AG09309 (cell line): ENCODE measurements around the gene FAM83C.

Experiments used
- DNase-seq: peaks from one replicate; pipeline ENCODE4 v3.0.0-alpha.2; 2010; ENCODE audit warnings: low read depth
- H3K4me3 ChIP-seq: 2 replicates; pipeline ENCODE4 v1.5.1; 2011; ENCODE audit warnings: mild to moderate bottlenecking, low read depth, low read length, moderate library complexity; ENCODE audit not compliant: control insufficient read depth
- CTCF ChIP-seq: IDR thresholded peaks from 2 replicates; pipeline ENCODE4 v1.5.1; 2011; ENCODE audit warnings: mild to moderate bottlenecking, low read depth, low read length, inconsistent platforms; ENCODE audit not compliant: insufficient read depth, control insufficient read depth; ENCODE audit errors: missing control alignments

FAM83C gene

GRCh38 chr20:35326740-35327073 is 34.5 kb upstream of the FAM83C start:
- DNase-seq: no peak
- TF ChIP-seq CTCF: no peak
- no peak overlapping the region for H3K4me3 ChIP-seq

- no peak for DNase-seq
- TF ChIP-seq CTCF: peak; percentile 13
- no peak overlapping the region for H3K4me3 ChIP-seq
These were observed 34.0 kb upstream of the FAM83C start for GRCh38 chr20:35326021-35326739.

GRCh38 chr20:35325401-35325800 is 33.2 kb upstream of the FAM83C start:
- no peak overlapping the region for H3K4me3 ChIP-seq
- no peak for TF ChIP-seq CTCF
- no peak for DNase-seq

GRCh38 chr20:35320396-35321126 is 28.3 kb upstream of the FAM83C start:
- no peak for DNase-seq
- H3K4me3 ChIP-seq: no peak overlapping the region
- no peak for TF ChIP-seq CTCF

GRCh38 chr20:35319871-35320197 is 27.6 kb upstream of the FAM83C start:
- no peak overlapping the region for H3K4me3 ChIP-seq
- no peak for DNase-seq
- no peak for TF ChIP-seq CTCF

- no peak for DNase-seq
- H3K4me3 ChIP-seq: no peak overlapping the region
- TF ChIP-seq CTCF: no peak
These were observed 27.1 kb upstream of the FAM83C start for GRCh38 chr20:35319192-35319870.
